Gastrocnemius medialis (tissue), 4 donors: ENCODE results near the gene HHLA2. TPM values are rescaled to one million over a fixed set of nuclear protein-coding genes. Genes with fewer than 3 reads are reported as not detected.

Source experiments
- ATAC-seq, 2 donors: fragments of 150-250 bp; one replicate each; pipeline ENCODE4 v1.9.1; 2016
- DNase-seq, 2 donors: peaks; one replicate each; pipeline ENCODE4 v3.0.0-alpha.2; 2019
- H3K27ac ChIP-seq, 4 donors: fragments of 200-600 bp; sonication (generic); 1 replicate in 1 of 4; 2 replicates in 3 of 4; pipeline ENCODE4 v1.5.1; 2016 to 2018; ENCODE audit warnings: mild to moderate bottlenecking in 2 of 4, moderate library complexity in 1 of 4
- H3K27me3 ChIP-seq, 3 donors: fragments of 200-600 bp; sonication (generic) in 2 of 3; 1 replicate in 1 of 3; 2 replicates in 2 of 3; pipeline versions ENCODE4 v1.5.1 to v1.6.0; 2016 to 2019; ENCODE audit warnings: mild to moderate bottlenecking in 1 of 3, moderate library complexity in 1 of 3
- H3K36me3 ChIP-seq, 2 donors: fragments of 200-600 bp; sonication (generic) in 1 of 2; one replicate each; pipeline ENCODE4 v1.5.1; 2017 to 2018
- H3K4me1 ChIP-seq, 2 donors: fragments of 200-600 bp; sonication (generic) in 1 of 2; one replicate each; pipeline ENCODE4 v1.5.1; 2016 to 2017; ENCODE audit warnings: mild to moderate bottlenecking in 2 of 2
- H3K4me3 ChIP-seq, 4 donors: fragments of 200-600 bp; sonication (generic) in 3 of 4; 1 replicate in 1 of 4; 2 replicates in 3 of 4; pipeline ENCODE4 v1.5.1; 2016 to 2019; ENCODE audit warnings: mild to moderate bottlenecking in 2 of 4
- H3K9me3 ChIP-seq, 3 donors: fragments of 200-600 bp; sonication (generic) in 2 of 3; 1 replicate in 1 of 3; 2 replicates in 2 of 3; pipeline ENCODE4 v1.5.1; 2016 to 2019
- CTCF ChIP-seq, 5 experiments: fragments of 450-650 bp in 3 of 5; fragments of 200-600 bp in 2 of 5; sonication (generic) in 2 of 5; IDR thresholded peaks in 4 of 5; conservative IDR thresholded peaks in 1 of 5; 1 replicate in 4 of 5; 2 replicates in 1 of 5; pipeline ENCODE4 v1.5.1; 2016 to 2019; ENCODE audit warnings: antibody characterized with exemption in 5 of 5, mild to moderate bottlenecking in 3 of 5, moderate library complexity in 3 of 5
- POLR2A ChIP-seq, 2 donors: fragments of 450-650 bp; IDR thresholded peaks; one replicate each; pipeline ENCODE4 v1.6.1; 2017; ENCODE audit warnings: antibody characterized with exemption in 2 of 2, mild to moderate bottlenecking in 2 of 2, moderate library complexity in 2 of 2
- in situ Hi-C, 4 donors: fragments of 200-750 bp; cut with MboI; loops; one replicate each; pipeline versions ENCODE4 v1.15.0 to v1.8.0; 2017; ENCODE audit warnings: low sequenced_read_pairs in 4 of 4
- intact Hi-C: fragments of 100-400 bp; cut with DNase I; formaldehyde crosslinking; loops from one replicate; pipeline ENCODE4 v1.15.1; 2023; ENCODE audit warnings: low total_unique reads
- total RNA-seq, 4 donors: library from RNA; depleted of rRNA; stranded (reverse); fragments of >200 nt; gene quantifications; one replicate each; pipeline versions ENCODE4 v1.1.0 to v1.2.3, GENCODE V29; 2016

HHLA2 gene, protein sequence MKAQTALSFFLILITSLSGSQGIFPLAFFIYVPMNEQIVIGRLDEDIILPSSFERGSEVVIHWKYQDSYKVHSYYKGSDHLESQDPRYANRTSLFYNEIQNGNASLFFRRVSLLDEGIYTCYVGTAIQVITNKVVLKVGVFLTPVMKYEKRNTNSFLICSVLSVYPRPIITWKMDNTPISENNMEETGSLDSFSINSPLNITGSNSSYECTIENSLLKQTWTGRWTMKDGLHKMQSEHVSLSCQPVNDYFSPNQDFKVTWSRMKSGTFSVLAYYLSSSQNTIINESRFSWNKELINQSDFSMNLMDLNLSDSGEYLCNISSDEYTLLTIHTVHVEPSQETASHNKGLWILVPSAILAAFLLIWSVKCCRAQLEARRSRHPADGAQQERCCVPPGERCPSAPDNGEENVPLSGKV
- total RNA-seq = under 1 TPM in 1 of 4 donors, not detected in 3; 0.49 TPM

DNA sequence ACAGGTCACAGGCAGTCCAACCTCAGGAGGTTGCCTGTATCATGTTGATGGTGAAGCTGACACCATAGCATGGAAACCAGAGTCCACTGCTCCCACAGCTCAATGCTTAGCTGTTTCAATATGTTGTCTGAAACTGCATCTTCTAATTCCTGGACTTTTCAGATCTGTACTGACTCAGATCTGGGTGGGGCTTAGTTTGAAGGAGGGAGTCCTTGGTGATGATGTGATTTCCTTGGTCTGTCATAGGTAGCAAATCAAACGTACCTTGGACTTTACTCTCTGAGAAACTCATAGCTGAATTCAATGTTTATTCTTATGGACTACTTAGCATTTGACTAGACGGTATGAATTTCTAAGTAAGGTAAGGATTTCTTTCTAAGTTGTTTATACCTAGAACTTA lies at the start of gene HHLA2:
HHLA2 (plus strand) TSS at position 310 of the 400 bp plus-strand sequence. CDS start 55,266 bp downstream, outside the sequence.
- Histone ChIP-seq H3K27ac (no peak within 1 kb of the TSS), H3K4me3 (no peak within 1 kb of the TSS), H3K9me3 (no peaks in the 10 kb centered on the region), H3K4me1 (no peaks in the 10 kb centered on the region), H3K36me3 (no peaks in the 10 kb centered on the region), H3K27me3 (no peaks in the 10 kb centered on the region)
- TF ChIP-seq POLR2A (IDR thresholded peaks at IDR 0.05) (no peak), CTCF (IDR thresholded peaks at IDR 0.05 in 4 of 5, conservative IDR thresholded peaks at IDR 0.05 in 1 of 5) (no peak)
- in situ Hi-C loops = no loop called here
- no peak for DNase-seq
- no peak for ATAC-seq
- intact Hi-C loops = no loop called here

GRCh38 chr3:108250626-108251025 lies 45.7 kb upstream of the HHLA2 start:
- no peak overlapping the region for H3K27ac ChIP-seq
- no peaks in the 10 kb centered on the region for H3K4me1 ChIP-seq
- in situ Hi-C loops = no loop called here
- DNase-seq = no peak
- H3K4me3 ChIP-seq = no peak overlapping the region
- H3K36me3 ChIP-seq = no peaks in the 10 kb centered on the region
- TF ChIP-seq POLR2A (IDR thresholded peaks at IDR 0.05) (no peak), CTCF (IDR thresholded peaks at IDR 0.05 in 4 of 5, conservative IDR thresholded peaks at IDR 0.05 in 1 of 5) (no peak)
- no peaks in the 10 kb centered on the region for H3K27me3 ChIP-seq
- no peak for ATAC-seq
- intact Hi-C loops = no loop called here
- H3K9me3 ChIP-seq = no peaks in the 10 kb centered on the region

DNA sequence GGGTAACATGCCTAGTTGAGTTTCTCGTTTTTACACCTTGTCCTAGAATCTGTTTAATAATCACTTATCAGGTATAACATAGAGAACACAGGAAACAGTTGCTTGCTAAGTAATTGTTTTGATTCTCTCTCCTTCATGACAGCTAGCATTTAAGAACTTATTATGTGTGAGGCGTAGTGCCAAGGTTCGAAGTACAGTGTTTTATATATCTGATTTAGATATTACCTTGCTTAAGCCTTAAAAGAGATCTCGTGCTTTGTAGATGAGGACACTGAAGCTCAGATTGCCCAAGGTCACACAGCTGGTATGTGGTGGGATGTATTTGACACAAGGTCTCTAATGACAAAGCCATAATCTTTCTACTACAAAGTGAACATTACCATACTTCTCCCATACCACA lies 45.1 kb upstream of the HHLA2 start:
- Histone ChIP-seq H3K9me3 (no peaks in the 10 kb centered on the region), H3K4me3 (no peak overlapping the region), H3K36me3 (no peaks in the 10 kb centered on the region), H3K27me3 (no peaks in the 10 kb centered on the region), H3K27ac (no peak overlapping the region), H3K4me1 (no peaks in the 10 kb centered on the region)
- in situ Hi-C loops = no loop called here
- DNase-seq (no peak), ATAC-seq (no peak)
- intact Hi-C loops = no loop called here
- TF ChIP-seq CTCF (IDR thresholded peaks at IDR 0.05 in 4 of 5, conservative IDR thresholded peaks at IDR 0.05 in 1 of 5) = no peak
- no peak for TF ChIP-seq POLR2A (IDR thresholded peaks at IDR 0.05)

GRCh38 chr3:108251844-108252243 lies 44.5 kb upstream of the HHLA2 start:
- no peaks in the 10 kb centered on the region for H3K36me3 ChIP-seq
- ATAC-seq = no peak
- no peaks in the 10 kb centered on the region for H3K9me3 ChIP-seq
- H3K27ac ChIP-seq = no peak overlapping the region
- intact Hi-C loops = no loop called here
- no peak for DNase-seq
- H3K4me3 ChIP-seq = no peak overlapping the region
- no peaks in the 10 kb centered on the region for H3K4me1 ChIP-seq
- no peak for TF ChIP-seq CTCF (IDR thresholded peaks at IDR 0.05 in 4 of 5, conservative IDR thresholded peaks at IDR 0.05 in 1 of 5)
- no peak for TF ChIP-seq POLR2A (IDR thresholded peaks at IDR 0.05)
- H3K27me3 ChIP-seq = no peaks in the 10 kb centered on the region
- in situ Hi-C loops = no loop called here
